CD14-positive monocyte (primary cell): ENCODE results near the gene GAS1. TPM values are rescaled to one million over a fixed set of nuclear protein-coding genes. Genes with fewer than 3 reads are reported as not detected.
A peak's percentile ranks its signal among the peaks of the same experiment; 100 is the strongest.

Source experiments
- DNase-seq, 3 donors: peaks; one replicate each; pipeline ENCODE4 v3.0.0-alpha.2; 2011 to 2022
- H2AFZ ChIP-seq: 2 replicates; pipeline ENCODE4 v1.6.0; 2012; ENCODE audit warnings: mild to moderate bottlenecking, low read depth, low read length, inconsistent platforms; ENCODE audit not compliant: insufficient read depth, poor library complexity, severe bottlenecking
- H3K27ac ChIP-seq, 2 donors: 1 replicate in 1 of 2; 2 replicates in 1 of 2; pipeline ENCODE4 v1.5.1; 2012 to 2013; ENCODE audit warnings: low read length in 2 of 2, control low read depth in 1 of 2, inconsistent platforms in 1 of 2, low read depth in 1 of 2, mild to moderate bottlenecking in 1 of 2
- H3K27me3 ChIP-seq, 2 donors: one replicate each; pipeline versions ENCODE4 v1.6.0 to v1.6.1; 2011 to 2013; ENCODE audit warnings: low read length in 2 of 2; ENCODE audit not compliant: control insufficient read depth in 2 of 2, insufficient read depth in 2 of 2
- H3K36me3 ChIP-seq, 2 donors: replicated peaks in 1 of 2; 1 replicate in 1 of 2; 2 replicates in 1 of 2; pipeline versions ENCODE4 v1.5.1 to v1.6.1; 2012 to 2013; ENCODE audit warnings: low read length in 2 of 2, control low read depth in 1 of 2, inconsistent platforms in 1 of 2, mild to moderate bottlenecking in 1 of 2; ENCODE audit not compliant: insufficient read depth in 2 of 2, control insufficient read depth in 1 of 2
- H3K4me1 ChIP-seq, 2 donors: 1 replicate in 1 of 2; 2 replicates in 1 of 2; pipeline versions ENCODE4 v1.5.1 to v1.6.1; 2012 to 2013; ENCODE audit warnings: low read length in 2 of 2, control low read depth in 1 of 2, inconsistent platforms in 1 of 2, mild to moderate bottlenecking in 1 of 2, moderate library complexity in 1 of 2; ENCODE audit not compliant: insufficient read depth in 2 of 2, control insufficient read depth in 1 of 2
- H3K4me2 ChIP-seq: replicated peaks from 2 replicates; pipeline ENCODE3; 2012; ENCODE audit warnings: low read length, moderate library complexity, mild to moderate bottlenecking; ENCODE audit not compliant: poor library complexity, severe bottlenecking; ENCODE audit errors: extremely low read depth
- H3K4me3 ChIP-seq, 3 experiments: fragments of 200-600 bp in 1 of 3; sonication (generic) in 1 of 3; replicated peaks in 1 of 3; 1 replicate in 2 of 3; 2 replicates in 1 of 3; pipeline ENCODE4 v1.5.1; 2011 to 2013; ENCODE audit warnings: low read length in 3 of 3, mild to moderate bottlenecking in 3 of 3, control low read depth in 2 of 3, low read depth in 2 of 3, inconsistent platforms in 1 of 3, moderate library complexity in 1 of 3
- H3K79me2 ChIP-seq: 2 replicates; pipeline ENCODE4 v1.6.0; 2012; ENCODE audit warnings: mild to moderate bottlenecking, control low read depth, inconsistent platforms, low read length, moderate library complexity; ENCODE audit not compliant: insufficient read depth
- H3K9ac ChIP-seq: 2 replicates; pipeline ENCODE4 v1.6.0; 2017; ENCODE audit warnings: low read length, mild to moderate bottlenecking; ENCODE audit not compliant: insufficient read depth, poor library complexity, severe bottlenecking
- H3K9me3 ChIP-seq, 2 donors: replicated peaks in 1 of 2; 1 replicate in 1 of 2; 2 replicates in 1 of 2; pipeline versions ENCODE4 v1.5.1 to v1.6.1; 2012 to 2013; ENCODE audit warnings: low read length in 2 of 2, control low read depth in 1 of 2; ENCODE audit not compliant: control insufficient read depth in 1 of 2, insufficient read depth in 1 of 2
- H4K20me1 ChIP-seq: 2 replicates; pipeline ENCODE4 v1.6.0; 2012; ENCODE audit warnings: mild to moderate bottlenecking, low read length, control low read depth, moderate library complexity; ENCODE audit not compliant: insufficient read depth
- H3K27ac Mint-ChIP-seq, 7 donors: one replicate each; pipeline ENCODE4 v1.8.0; 2020; ENCODE audit warnings: mild to moderate bottlenecking in 7 of 7, mixed read lengths in 7 of 7, moderate library complexity in 6 of 7, inconsistent platforms in 2 of 7
- H3K27me3 Mint-ChIP-seq, 3 donors: one replicate each; pipeline ENCODE4 v1.8.0; 2021 to 2022; ENCODE audit warnings: low read depth in 3 of 3, mild to moderate bottlenecking in 3 of 3, mixed read lengths in 3 of 3, moderate library complexity in 3 of 3, inconsistent platforms in 1 of 3
- H3K36me3 Mint-ChIP-seq, 2 donors: one replicate each; pipeline ENCODE4 v1.8.0; 2020; ENCODE audit warnings: mixed read lengths in 2 of 2, inconsistent platforms in 1 of 2, mild to moderate bottlenecking in 1 of 2
- H3K4me1 Mint-ChIP-seq: one replicate; pipeline ENCODE4 v1.8.0; 2020; ENCODE audit warnings: mild to moderate bottlenecking, mixed read lengths
- H3K4me3 Mint-ChIP-seq, 2 donors: one replicate each; pipeline ENCODE4 v1.8.0; 2020; ENCODE audit warnings: mild to moderate bottlenecking in 2 of 2, mixed read lengths in 2 of 2, moderate library complexity in 1 of 2
- H3K9me3 Mint-ChIP-seq, 7 donors: one replicate each; pipeline ENCODE4 v1.8.0; 2020 to 2022; ENCODE audit warnings: mixed read lengths in 7 of 7, mild to moderate bottlenecking in 6 of 7, moderate library complexity in 6 of 7, inconsistent platforms in 2 of 7
- WGBS: methylation state at CpG from one replicate; pipeline ENCODE4 v1.1.5; 2013; ENCODE audit warnings: missing lambda C conversion rate; ENCODE audit not compliant: insufficient coverage; 5-methylcytosine and 5-hydroxymethylcytosine counted together
- intact Hi-C, 2 donors: fragments of 100-400 bp; cut with micrococcal nuclease; formaldehyde crosslinking; loops; one replicate each; pipeline versions ENCODE4 v1.15.0 to v1.15.1; 2023
- polyA plus RNA-seq, 3 donors: library from polyadenylated mRNA; depleted of rRNA in 1 of 3; unstranded in 2 of 3; stranded (reverse) in 1 of 3; fragments of 300-500 nt in 2 of 3; fragments of >200 nt in 1 of 3; fragmentation: Illumina TruSeq in 2 of 3; gene quantifications; 1 replicate in 2 of 3; 2 replicates in 1 of 3; pipeline ENCODE4 v1.2.3, GENCODE V29; 2012 to 2021
- TF ChIP-seq, protein P1 (sequence below): fragments of 200-600 bp; IDR thresholded peaks from one replicate; pipeline ENCODE4 v1.8.0; 2022; ENCODE audit warnings: antibody characterized with exemption, mild to moderate bottlenecking

Gene GAS1
- polyA plus RNA-seq, 3 donors: 0.12 to 0.20 (median 0.18) TPM

DNA sequence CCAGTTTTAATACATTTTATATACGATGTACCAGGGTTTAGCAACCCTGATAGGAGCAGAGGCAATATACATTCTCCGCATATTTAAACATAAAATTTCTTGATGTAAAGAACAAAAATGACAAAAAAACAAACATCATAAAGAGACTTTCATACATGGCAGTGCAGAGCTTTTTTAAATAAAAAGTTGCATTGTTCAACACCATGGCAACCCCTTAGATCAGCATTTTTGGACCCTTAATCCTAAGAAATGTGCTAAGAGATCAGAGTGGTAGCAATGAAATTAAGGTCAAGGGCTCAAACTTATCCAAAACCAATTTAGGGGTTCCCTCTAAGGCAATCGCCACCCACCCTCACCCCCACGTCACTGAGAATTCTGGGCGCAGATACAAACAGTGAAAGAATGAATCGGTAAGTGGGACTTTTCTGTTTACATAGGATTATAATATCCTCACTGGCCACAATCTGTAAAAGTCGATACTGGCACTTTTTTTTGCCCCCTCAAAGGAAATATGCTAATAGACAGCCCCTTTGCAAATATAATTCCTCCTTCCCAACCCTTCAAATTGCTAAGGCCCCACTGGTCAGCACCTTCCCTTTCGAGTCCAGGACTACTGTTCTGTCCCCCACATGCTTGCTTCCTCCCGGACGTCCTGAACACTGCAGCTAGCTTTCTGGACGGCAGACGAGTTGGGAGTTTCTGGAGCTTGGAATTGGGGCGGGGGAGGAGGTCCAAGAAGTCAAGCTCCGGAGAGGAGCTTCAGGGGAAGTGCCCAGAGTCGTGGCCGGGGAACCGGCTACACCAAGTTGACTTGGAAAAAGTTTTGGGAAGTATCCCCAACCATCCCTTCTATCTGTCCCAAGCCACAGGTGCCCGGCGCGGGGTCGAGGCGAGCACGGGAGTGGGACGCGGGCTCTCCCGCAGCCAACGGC is 2.2 kb downstream of the GAS1 start:
- H3K4me1 ChIP-seq: peaks cover 22 to 34% of the 10 kb centered on the region in 2 donors
- H4K20me1 ChIP-seq: no peaks in the 10 kb centered on the region
- Mint-ChIP-seq H3K4me1 (peaks cover 22% of the 10 kb centered on the region), H3K9me3 (peaks cover 0 to 12% (median 4%) of the 10 kb centered on the region in 7 donors), H3K36me3 (peaks cover 0 to 11% of the 10 kb centered on the region in 2 donors), H3K4me3 (peak overlapping the region; percentile 71 to 88), H3K27me3 (peaks cover 51 to 66% (median 53%) of the 10 kb centered on the region in 3 donors), H3K27ac (peak overlapping the region in 1 of 7 donors; percentile 1)
- H3K4me2 ChIP-seq: peak overlapping the region; percentile 96
- no peak overlapping the region for H3K27ac ChIP-seq
- intact Hi-C loops: no loop called here
- TF ChIP-seq, protein P1, sequence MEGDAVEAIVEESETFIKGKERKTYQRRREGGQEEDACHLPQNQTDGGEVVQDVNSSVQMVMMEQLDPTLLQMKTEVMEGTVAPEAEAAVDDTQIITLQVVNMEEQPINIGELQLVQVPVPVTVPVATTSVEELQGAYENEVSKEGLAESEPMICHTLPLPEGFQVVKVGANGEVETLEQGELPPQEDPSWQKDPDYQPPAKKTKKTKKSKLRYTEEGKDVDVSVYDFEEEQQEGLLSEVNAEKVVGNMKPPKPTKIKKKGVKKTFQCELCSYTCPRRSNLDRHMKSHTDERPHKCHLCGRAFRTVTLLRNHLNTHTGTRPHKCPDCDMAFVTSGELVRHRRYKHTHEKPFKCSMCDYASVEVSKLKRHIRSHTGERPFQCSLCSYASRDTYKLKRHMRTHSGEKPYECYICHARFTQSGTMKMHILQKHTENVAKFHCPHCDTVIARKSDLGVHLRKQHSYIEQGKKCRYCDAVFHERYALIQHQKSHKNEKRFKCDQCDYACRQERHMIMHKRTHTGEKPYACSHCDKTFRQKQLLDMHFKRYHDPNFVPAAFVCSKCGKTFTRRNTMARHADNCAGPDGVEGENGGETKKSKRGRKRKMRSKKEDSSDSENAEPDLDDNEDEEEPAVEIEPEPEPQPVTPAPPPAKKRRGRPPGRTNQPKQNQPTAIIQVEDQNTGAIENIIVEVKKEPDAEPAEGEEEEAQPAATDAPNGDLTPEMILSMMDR: no peak
- H3K36me3 ChIP-seq: no peaks in the 10 kb centered on the region
- WGBS: 19% methylated on average over 14 of the region's 27 CpGs
- no peak overlapping the region for H2AFZ ChIP-seq
- no peaks in the 10 kb centered on the region for H3K79me2 ChIP-seq
- H3K27me3 ChIP-seq: peaks cover 59 to 61% of the 10 kb centered on the region in 2 donors
- H3K4me3 ChIP-seq: peak overlapping the region in 1 of 3 experiments; percentile 86
- H3K9me3 ChIP-seq: peaks cover 0 to 5% of the 10 kb centered on the region in 2 donors
- DNase-seq: no peak
- peak overlapping the region; percentile 53 for H3K9ac ChIP-seq

DNA sequence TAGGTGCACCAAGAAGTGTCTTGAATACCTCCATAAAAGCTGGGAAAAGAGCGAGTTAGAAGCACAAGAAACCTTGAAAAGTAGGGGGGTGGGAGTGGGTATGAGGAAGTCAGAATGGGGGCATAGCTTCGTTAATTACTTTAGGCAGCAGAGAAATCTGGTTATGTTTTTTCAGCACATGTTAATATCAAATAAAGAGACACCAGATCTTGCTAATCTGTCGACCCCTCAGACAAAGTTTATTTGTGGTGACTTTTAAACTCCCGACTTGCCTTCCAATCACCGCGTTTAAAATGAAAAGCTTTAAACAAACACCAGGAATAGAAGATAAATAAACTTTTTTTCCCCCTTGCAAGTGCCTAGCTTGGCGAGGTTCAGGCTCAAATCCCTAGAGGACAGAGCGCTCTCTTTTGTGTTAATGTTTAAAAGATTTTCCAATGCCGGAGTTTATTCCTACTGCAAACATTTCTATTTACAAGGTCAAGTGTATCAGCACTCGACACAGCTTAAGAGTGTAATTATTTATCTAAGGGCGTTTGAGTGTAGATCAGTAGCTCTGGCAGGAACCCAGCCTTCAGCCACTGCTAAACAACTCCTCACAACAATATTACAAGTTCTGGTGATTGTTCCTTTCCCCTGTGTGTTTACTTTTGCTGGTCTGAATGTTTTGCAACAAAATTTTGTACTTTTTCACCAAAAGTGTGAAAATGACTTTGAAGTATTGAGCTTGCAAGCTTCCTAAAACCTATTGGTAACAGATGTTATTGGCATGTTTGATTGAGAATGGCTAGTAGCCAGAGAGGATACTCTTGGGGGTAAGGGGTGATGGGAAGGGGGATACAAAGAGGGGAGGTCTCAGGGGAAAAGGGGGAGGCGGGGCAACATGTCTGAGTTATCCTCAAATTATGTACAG is 3.8 kb downstream of the GAS1 start:
- TF ChIP-seq, protein P1: no peak
- intact Hi-C loops: no loop called here
- no CpG with 5 or more reads among the region's 12 CpGs for WGBS
- Mint-ChIP-seq H3K4me1 (peaks cover 16% of the 10 kb centered on the region), H3K27me3 (peaks cover 52 to 69% (median 57%) of the 10 kb centered on the region in 3 donors), H3K9me3 (peaks cover 0 to 12% (median 4%) of the 10 kb centered on the region in 7 donors), H3K27ac (no peak overlapping the region), H3K4me3 (peak overlapping the region in 1 of 2 donors; percentile 72), H3K36me3 (peaks cover 0 to 10% of the 10 kb centered on the region in 2 donors)
- Histone ChIP-seq H3K4me1 (peaks cover 16 to 27% of the 10 kb centered on the region in 2 donors), H3K27me3 (peaks cover 66 to 68% of the 10 kb centered on the region in 2 donors), H3K27ac (no peak overlapping the region), H4K20me1 (no peaks in the 10 kb centered on the region), H3K36me3 (no peaks in the 10 kb centered on the region), H3K4me3 (no peak overlapping the region), H3K79me2 (no peaks in the 10 kb centered on the region), H3K4me2 (no peak overlapping the region), H3K9me3 (peaks cover 0 to 5% of the 10 kb centered on the region in 2 donors), H3K9ac (no peak overlapping the region), H2AFZ (no peak overlapping the region)
- no peak for DNase-seq
